ENCODE measurements around the gene CAPZB.

CAPZB gene

DNA sequence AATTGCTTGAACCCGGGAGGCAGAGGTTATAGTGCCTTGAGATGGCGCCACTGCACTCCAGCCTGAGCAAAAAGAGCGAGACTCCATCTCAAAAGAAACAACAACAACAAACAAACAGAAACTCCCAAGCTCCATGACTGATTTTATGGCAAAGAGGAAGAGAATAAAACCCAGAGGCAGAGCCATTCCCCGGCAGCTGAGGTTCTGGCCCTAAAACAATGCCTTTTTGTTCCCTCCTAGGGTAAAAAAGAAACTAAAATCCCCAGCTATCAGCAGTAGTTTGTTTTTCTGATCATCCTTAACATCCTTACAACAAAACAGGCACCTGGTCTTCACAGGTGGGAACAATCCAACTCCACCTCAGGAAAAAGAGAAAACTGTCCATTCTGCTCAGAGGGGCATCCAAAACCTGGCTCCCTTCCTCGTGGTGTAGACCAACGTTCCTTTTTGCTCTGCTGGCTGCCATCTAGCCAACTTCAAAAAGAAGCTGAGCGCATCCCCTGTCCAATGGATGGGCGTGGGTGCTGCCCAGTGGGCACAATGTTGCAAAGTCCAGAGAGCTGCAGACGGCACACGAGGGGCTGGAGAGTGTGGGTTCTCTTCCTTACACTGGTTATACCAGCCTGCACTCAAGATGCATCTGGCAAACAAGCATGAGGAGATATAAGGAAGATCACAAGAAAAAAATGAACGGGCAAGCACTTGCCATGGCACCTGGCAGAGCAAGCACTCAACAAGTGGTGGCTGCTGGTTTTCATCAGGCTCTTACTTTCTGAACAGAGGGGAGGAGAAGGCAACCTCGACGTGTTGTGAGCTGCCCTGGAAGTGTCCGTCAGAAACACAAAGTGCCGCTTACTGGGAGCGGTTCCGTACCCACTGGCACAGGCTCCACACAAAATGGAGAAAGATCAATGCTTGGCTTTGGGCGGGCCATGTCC, 118.5 kb downstream of the CAPZB start:
- TF ChIP-seq, protein P1, sequence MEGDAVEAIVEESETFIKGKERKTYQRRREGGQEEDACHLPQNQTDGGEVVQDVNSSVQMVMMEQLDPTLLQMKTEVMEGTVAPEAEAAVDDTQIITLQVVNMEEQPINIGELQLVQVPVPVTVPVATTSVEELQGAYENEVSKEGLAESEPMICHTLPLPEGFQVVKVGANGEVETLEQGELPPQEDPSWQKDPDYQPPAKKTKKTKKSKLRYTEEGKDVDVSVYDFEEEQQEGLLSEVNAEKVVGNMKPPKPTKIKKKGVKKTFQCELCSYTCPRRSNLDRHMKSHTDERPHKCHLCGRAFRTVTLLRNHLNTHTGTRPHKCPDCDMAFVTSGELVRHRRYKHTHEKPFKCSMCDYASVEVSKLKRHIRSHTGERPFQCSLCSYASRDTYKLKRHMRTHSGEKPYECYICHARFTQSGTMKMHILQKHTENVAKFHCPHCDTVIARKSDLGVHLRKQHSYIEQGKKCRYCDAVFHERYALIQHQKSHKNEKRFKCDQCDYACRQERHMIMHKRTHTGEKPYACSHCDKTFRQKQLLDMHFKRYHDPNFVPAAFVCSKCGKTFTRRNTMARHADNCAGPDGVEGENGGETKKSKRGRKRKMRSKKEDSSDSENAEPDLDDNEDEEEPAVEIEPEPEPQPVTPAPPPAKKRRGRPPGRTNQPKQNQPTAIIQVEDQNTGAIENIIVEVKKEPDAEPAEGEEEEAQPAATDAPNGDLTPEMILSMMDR (IDR thresholded peaks at IDR 0.05) = no peak

DNA sequence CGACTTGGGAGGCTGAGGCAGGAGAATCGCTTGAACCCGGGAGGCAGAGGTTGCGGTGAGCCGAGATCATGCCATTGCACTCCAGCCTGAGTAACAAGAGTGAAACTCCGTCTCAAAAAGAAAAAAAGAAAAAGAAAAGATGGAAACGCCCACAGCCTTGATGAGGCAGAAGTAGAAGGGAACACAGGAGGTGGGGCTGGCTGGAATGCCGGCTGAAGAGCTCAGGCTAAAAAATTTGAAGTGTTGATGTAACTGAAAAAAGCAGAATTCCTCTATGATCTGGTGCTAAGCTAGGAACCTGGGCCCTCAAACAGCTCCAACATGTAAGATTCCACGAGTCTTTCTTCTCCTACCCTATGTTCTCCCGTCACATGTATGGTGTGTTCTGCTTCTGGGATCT, 119.6 kb downstream of the CAPZB start:
- TF ChIP-seq, protein P1 (IDR thresholded peaks at IDR 0.05) = no peak

DNA sequence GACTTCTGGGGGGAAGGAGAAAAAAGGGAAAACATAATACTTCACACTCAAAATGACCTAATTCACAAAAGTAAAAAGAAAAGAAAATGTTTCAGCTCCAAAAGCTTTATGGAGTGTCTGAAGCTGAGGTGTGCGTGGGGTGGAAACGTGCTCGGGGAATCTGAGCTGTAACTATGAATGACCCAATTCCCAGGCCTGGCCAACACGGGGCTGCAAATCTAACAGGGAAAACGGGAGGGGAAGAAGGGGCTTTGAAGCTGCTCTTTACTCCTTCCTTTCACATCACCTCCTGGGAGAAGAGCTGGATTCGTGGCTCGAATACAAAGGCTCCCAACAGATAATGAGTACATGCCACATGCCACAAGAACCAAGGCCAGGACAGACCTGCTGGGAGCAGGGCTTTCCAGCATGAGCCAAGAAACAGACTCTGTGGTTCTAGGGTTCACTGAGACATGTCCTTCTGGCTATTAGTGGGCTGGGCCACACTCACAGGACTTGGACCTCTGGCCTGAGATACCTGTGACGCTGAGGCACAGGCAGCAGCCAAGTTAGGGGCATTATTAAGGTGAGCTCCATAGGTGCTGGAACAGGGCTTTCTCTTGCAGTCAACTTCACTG, 121.7 kb downstream of the CAPZB start:
- TF ChIP-seq, protein P1 (IDR thresholded peaks at IDR 0.05) = no peak

- TF ChIP-seq, protein P1 (IDR thresholded peaks at IDR 0.05) = no peak
Measured at GRCh38 chr1:19361611-19362147, 123.7 kb downstream of the CAPZB start.

- TF ChIP-seq, protein P1 (IDR thresholded peaks at IDR 0.05) = no peak
Measured at GRCh38 chr1:19360843-19361610, 124.3 kb downstream of the CAPZB start.

DNA sequence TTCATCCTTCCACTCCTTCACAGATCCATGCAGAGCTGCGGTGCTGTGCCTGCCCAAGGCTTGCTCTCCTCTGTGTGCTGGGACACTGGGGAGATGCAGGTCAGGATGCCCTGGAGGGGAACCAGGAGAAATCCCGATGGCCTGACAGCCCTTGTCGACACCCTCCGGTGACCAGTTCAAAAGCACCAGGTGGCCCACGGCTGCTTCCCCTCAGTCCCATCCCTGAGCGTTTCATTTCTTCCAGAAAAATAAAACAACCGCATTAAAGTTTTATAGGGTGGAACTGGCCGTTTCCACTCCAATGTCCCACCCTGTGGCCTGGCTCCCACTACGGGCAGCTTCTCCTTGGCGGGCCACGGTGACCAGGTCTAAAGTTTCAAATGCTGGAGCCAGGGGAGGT, 124.9 kb downstream of the CAPZB start:
- TF ChIP-seq, protein P1 (IDR thresholded peaks at IDR 0.05) = no peak

DNA sequence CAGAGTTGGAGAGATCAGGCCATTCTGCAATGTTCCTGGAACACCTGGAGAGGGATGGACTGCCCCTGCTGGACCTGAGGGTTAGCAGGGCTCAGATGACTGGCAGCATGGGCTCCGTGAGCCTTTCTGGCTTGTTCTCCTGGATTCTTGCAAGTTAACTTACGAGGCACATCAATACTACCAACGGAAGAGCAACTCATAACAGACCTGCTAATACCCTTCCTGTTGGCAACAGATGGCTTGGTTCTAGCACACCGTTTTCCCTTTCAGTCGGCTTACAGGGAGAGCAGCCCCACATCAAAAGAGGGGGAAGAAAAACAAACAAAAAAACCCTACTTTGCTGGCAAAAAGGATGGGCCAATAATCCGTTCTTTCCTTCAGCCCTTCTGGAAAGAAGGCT, 125.3 kb downstream of the CAPZB start:
- TF ChIP-seq, protein P1 (IDR thresholded peaks at IDR 0.05) = no peak
